ENCODE measurements around the gene FNDC8.

FNDC8 gene

GRCh38 chr17:35121315-35121714 is at the start of gene FNDC8:
FNDC8 (plus strand) TSS chr17:35121615; CDS start chr17:35121694, 79 bp downstream.
- no peak within 1 kb of the TSS for H3K4me3 ChIP-seq (ENCODE audit: low read depth, low read length)
- no peak for TF ChIP-seq CTCF (IDR thresholded peaks at IDR 0.05; ENCODE audit: insufficient read depth, low read length, missing control alignments)
- POLR2A ChIA-PET: no interaction called here
- CTCF ChIA-PET: interaction anchor here (0.5 to 7.0 kb wide), 6 partner anchors 9 to 699 kb away, joined by 3 to 142 read pairs (median 11); no protein-coding TSS in a partner anchor
- DNase-seq (ENCODE audit: low read depth, low spot score): no peak

- ChIA-PET CTCF (interaction anchor here (0.6 to 1.9 kb wide), 2 partner anchors 9 to 733 kb away, joined by 3 to 5 read pairs; no protein-coding TSS in a partner anchor), POLR2A (no interaction called here)
- TF ChIP-seq CTCF (IDR thresholded peaks at IDR 0.05; ENCODE audit: insufficient read depth, low read length, missing control alignments): no peak
- H3K4me3 ChIP-seq (ENCODE audit: low read depth, low read length): no peak overlapping the region
- DNase-seq (ENCODE audit: low read depth, low spot score): no peak
These were observed 48.1 kb upstream of the FNDC8 start for GRCh38 chr17:35073183-35073790.

GRCh38 chr17:35073991-35074627 is 47.3 kb upstream of the FNDC8 start:
- H3K4me3 ChIP-seq (ENCODE audit: low read depth, low read length): no peak overlapping the region
- POLR2A ChIA-PET: no interaction called here
- DNase-seq (ENCODE audit: low read depth, low spot score): no peak
- TF ChIP-seq CTCF (IDR thresholded peaks at IDR 0.05; ENCODE audit: insufficient read depth, low read length, missing control alignments): no peak
- CTCF ChIA-PET: interaction anchor here (1.1 to 1.9 kb wide), 2 partner anchors 10 to 16 kb away, joined by 5 read pairs; no protein-coding TSS in a partner anchor

GRCh38 chr17:35074711-35075707 is 46.4 kb upstream of the FNDC8 start:
- POLR2A ChIA-PET: no interaction called here
- no peak for TF ChIP-seq CTCF (IDR thresholded peaks at IDR 0.05; ENCODE audit: insufficient read depth, low read length, missing control alignments)
- DNase-seq (ENCODE audit: low read depth, low spot score): no peak
- no peak overlapping the region for H3K4me3 ChIP-seq (ENCODE audit: low read depth, low read length)
- CTCF ChIA-PET: interaction anchor here (0.9 to 1.9 kb wide), 3 partner anchors 10 to 84 kb away, joined by 4 to 5 read pairs (median 5); no protein-coding TSS in a partner anchor

- TF ChIP-seq CTCF (IDR thresholded peaks at IDR 0.05; ENCODE audit: insufficient read depth, low read length, missing control alignments): no peak
- DNase-seq (ENCODE audit: low read depth, low spot score): no peak
- no peak overlapping the region for H3K4me3 ChIP-seq (ENCODE audit: low read depth, low read length)
- ChIA-PET POLR2A (no interaction called here), CTCF (interaction anchor here (0.9 to 1.5 kb wide), 3 partner anchors 13 to 54 kb away, joined by 3 to 7 read pairs (median 4); no protein-coding TSS in a partner anchor)
These were observed 44.5 kb upstream of the FNDC8 start for GRCh38 chr17:35076874-35077273.
